GM23338 (cell line): ENCODE measurements around the gene PCDHB8. TPM values are rescaled to one million over a fixed set of nuclear protein-coding genes. Genes with fewer than 3 reads are reported as not detected.
A peak's percentile ranks its signal among the peaks of the same experiment; 100 is the strongest.
"Not testable (repeated sequence)": the region's sequence is repeated elsewhere in the genome, so short reads cannot be mapped to it uniquely, and the experiment has no call there.

Experiments used
- ATAC-seq: fragments of 200-7000 bp; cut with Tn5 transposase; 3 replicates; pipeline ENCODE4 v1.9.1; 2020
- DNase-seq: peaks from one replicate; pipeline ENCODE4 v3.0.0-alpha.2; 2015; ENCODE audit warnings: low spot score
- H2AFZ ChIP-seq: fragments of 200-600 bp; sonication (generic); 2 replicates; pipeline ENCODE4 v1.8.0; 2016; ENCODE audit warnings: antibody characterized with exemption, mild to moderate bottlenecking, moderate library complexity
- H3F3A ChIP-seq: fragments of 200-600 bp; sonication (generic); replicated peaks from 2 replicates; pipeline ENCODE4 v1.8.0; 2017; ENCODE audit warnings: antibody characterized with exemption, mixed run types, low read depth
- H3K27ac ChIP-seq: fragments of 200-600 bp; sonication (generic); 2 replicates; pipeline ENCODE4 v1.6.1; 2016; ENCODE audit warnings: low read depth
- H3K27me3 ChIP-seq: fragments of 200-600 bp; sonication (generic); 2 replicates; pipeline ENCODE4 v1.8.0; 2016; ENCODE audit warnings: mild to moderate bottlenecking, mixed run types, moderate library complexity; ENCODE audit not compliant: insufficient read depth
- H3K36me3 ChIP-seq: fragments of 200-600 bp; sonication (generic); 2 replicates; pipeline ENCODE4 v1.8.0; 2016; ENCODE audit warnings: mild to moderate bottlenecking; ENCODE audit not compliant: insufficient read depth
- H3K4me1 ChIP-seq: fragments of 200-600 bp; sonication (generic); 2 replicates; pipeline ENCODE4 v1.8.0; 2016; ENCODE audit warnings: mild to moderate bottlenecking, moderate library complexity; ENCODE audit not compliant: insufficient read depth
- H3K4me2 ChIP-seq: fragments of 200-600 bp; sonication (generic); 2 replicates; pipeline ENCODE4 v1.7.1; 2017; ENCODE audit warnings: mixed run types
- H3K4me3 ChIP-seq: fragments of 200-600 bp; sonication (generic); 2 replicates; pipeline ENCODE4 v1.6.1; 2016; ENCODE audit warnings: mixed run types
- H3K79me2 ChIP-seq: fragments of 200-600 bp; sonication (generic); replicated peaks from 2 replicates; pipeline ENCODE4 v1.8.0; 2017; ENCODE audit warnings: mild to moderate bottlenecking; ENCODE audit not compliant: insufficient read depth
- H3K9me2 ChIP-seq: fragments of 200-600 bp; sonication (generic); 2 replicates; pipeline ENCODE4 v1.8.0; 2017; ENCODE audit not compliant: insufficient read depth
- H4K20me1 ChIP-seq: fragments of 200-600 bp; sonication (generic); replicated peaks from 2 replicates; pipeline ENCODE4 v1.8.0; 2017; ENCODE audit warnings: mild to moderate bottlenecking; ENCODE audit not compliant: insufficient read depth
- H3K27ac Mint-ChIP-seq: 2 replicates; pipeline ENCODE4 v1.8.0; 2020; ENCODE audit warnings: inconsistent platforms, mild to moderate bottlenecking, moderate library complexity, mixed read lengths
- H3K27me3 Mint-ChIP-seq: 3 replicates; pipeline ENCODE4 v1.8.0; 2022; ENCODE audit warnings: low read depth, mild to moderate bottlenecking, moderate library complexity, mixed read lengths, inconsistent platforms; ENCODE audit not compliant: insufficient read depth, poor library complexity
- H3K36me3 Mint-ChIP-seq: 3 replicates; pipeline ENCODE4 v1.8.0; 2021; ENCODE audit warnings: low read depth, mild to moderate bottlenecking, inconsistent platforms, moderate library complexity, mixed read lengths
- H3K4me1 Mint-ChIP-seq: 3 replicates; pipeline ENCODE4 v1.8.0; 2020; ENCODE audit warnings: mild to moderate bottlenecking, inconsistent platforms, mixed read lengths
- H3K4me3 Mint-ChIP-seq: 3 replicates; pipeline ENCODE4 v1.8.0; 2021; ENCODE audit warnings: moderate library complexity, mild to moderate bottlenecking, inconsistent platforms, mixed read lengths
- H3K9me3 Mint-ChIP-seq: 3 replicates; pipeline ENCODE4 v1.8.0; 2020; ENCODE audit warnings: moderate library complexity, mild to moderate bottlenecking, inconsistent platforms, mixed read lengths
- CREB1 ChIP-seq: fragments of 250-450 bp; sonication (Bioruptor Pico); IDR thresholded peaks from 2 replicates; pipeline ENCODE4 v1.5.0; 2020; ENCODE audit warnings: low read depth, mild to moderate bottlenecking, moderate library complexity
- JUNB ChIP-seq: IDR thresholded peaks from one replicate; pipeline ENCODE4 v1.6.1; 2016; ENCODE audit warnings: antibody characterized with exemption; ENCODE audit not compliant: unreplicated experiment
- NANOG ChIP-seq: IDR thresholded peaks from 2 replicates; pipeline ENCODE4 v1.6.1; 2016; ENCODE audit warnings: antibody characterized with exemption, borderline replicate concordance
- STAT1 ChIP-seq: IDR thresholded peaks from one replicate; pipeline ENCODE4 v1.6.1; 2016; ENCODE audit warnings: antibody characterized with exemption; ENCODE audit not compliant: unreplicated experiment
- ZNF114 ChIP-seq: fragments of 250-450 bp; sonication (Bioruptor Pico); IDR thresholded peaks from 2 replicates; pipeline ENCODE4 v1.5.0; 2020; ENCODE audit warnings: mild to moderate bottlenecking, moderate library complexity
- ZNF331 ChIP-seq: fragments of 250-450 bp; sonication (Bioruptor Pico); IDR thresholded peaks from 2 replicates; pipeline ENCODE4 v1.5.0; 2020; ENCODE audit warnings: low read depth, mild to moderate bottlenecking, moderate library complexity
- polyA plus RNA-seq: library from polyadenylated mRNA; unstranded; fragments of >200 nt; fragmentation: Nextera tagmentation; extraction: Ambion mirVana; gene quantifications from 2 replicates; pipeline ENCODE4 v1.2.1, GENCODE V29; 2016
- total RNA-seq: library from RNA; depleted of rRNA; stranded (reverse); fragments of >200 nt; shearing (Covaris generic); gene quantifications from 2 replicates; pipeline ENCODE4 v1.2.3, GENCODE V29; 2014
- TF ChIP-seq, protein P1 (sequence below), 2 experiments: fragments of 200-600 bp in 1 of 2; sonication (generic) in 1 of 2; conservative IDR thresholded peaks; 2 replicates each; pipeline versions ENCODE4 v1.5.1 to v1.6.1; 2016 to 2017; ENCODE audit warnings: antibody characterized with exemption in 2 of 2, low read depth in 2 of 2, mild to moderate bottlenecking in 2 of 2, moderate library complexity in 1 of 2
- TF ChIP-seq, protein P2 (sequence below): IDR thresholded peaks from one replicate; pipeline ENCODE4 v1.6.1; 2018; ENCODE audit warnings: antibody characterized with exemption; ENCODE audit not compliant: unreplicated experiment
- TF ChIP-seq, protein P3 (sequence below): IDR thresholded peaks from 2 replicates; pipeline ENCODE4 v1.6.1; 2016; ENCODE audit warnings: antibody characterized with exemption
- TF ChIP-seq, protein P4 (sequence below): fragments of 250-450 bp; sonication (Bioruptor Pico); IDR thresholded peaks from 2 replicates; pipeline ENCODE4 v1.5.0; 2020; ENCODE audit warnings: mild to moderate bottlenecking, moderate library complexity

Gene PCDHB8
- total and polyA plus RNA-seq, 2 experiments from 2014 or later, result 0.84 to 2.7 TPM

DNA sequence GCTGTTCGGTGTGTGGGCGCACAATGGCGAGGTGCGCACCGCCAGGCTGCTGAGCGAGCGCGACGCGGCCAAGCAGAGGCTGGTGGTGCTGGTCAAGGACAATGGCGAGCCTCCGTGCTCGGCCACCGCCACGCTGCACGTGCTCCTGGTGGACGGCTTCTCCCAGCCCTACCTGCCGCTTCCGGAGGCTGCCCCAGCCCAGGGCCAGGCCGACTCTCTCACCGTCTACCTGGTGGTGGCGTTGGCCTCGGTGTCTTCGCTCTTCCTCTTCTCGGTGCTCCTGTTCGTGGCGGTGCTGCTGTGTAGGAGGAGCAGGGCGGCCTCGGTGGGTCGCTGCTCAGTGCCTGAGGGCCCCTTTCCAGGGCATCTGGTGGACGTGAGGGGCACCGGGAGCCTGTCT, 2.3 kb downstream of the PCDHB8 start:
- H3F3A ChIP-seq, H2AFZ ChIP-seq, H3K4me3 Mint-ChIP-seq, H3K4me1 ChIP-seq, H3K4me3 ChIP-seq, H4K20me1 ChIP-seq, H3K4me1 Mint-ChIP-seq, DNase-seq, H3K27me3 Mint-ChIP-seq, ATAC-seq, H3K27me3 ChIP-seq, H3K27ac Mint-ChIP-seq, H3K4me2 ChIP-seq, H3K9me2 ChIP-seq, H3K36me3 ChIP-seq, H3K79me2 ChIP-seq, H3K27ac ChIP-seq: not testable (repeated sequence)
- Mint-ChIP-seq H3K36me3 (peaks cover 23% of the 10 kb centered on the region), H3K9me3 (peaks cover 25% of the 10 kb centered on the region)
- TF ChIP-seq, protein P1, sequence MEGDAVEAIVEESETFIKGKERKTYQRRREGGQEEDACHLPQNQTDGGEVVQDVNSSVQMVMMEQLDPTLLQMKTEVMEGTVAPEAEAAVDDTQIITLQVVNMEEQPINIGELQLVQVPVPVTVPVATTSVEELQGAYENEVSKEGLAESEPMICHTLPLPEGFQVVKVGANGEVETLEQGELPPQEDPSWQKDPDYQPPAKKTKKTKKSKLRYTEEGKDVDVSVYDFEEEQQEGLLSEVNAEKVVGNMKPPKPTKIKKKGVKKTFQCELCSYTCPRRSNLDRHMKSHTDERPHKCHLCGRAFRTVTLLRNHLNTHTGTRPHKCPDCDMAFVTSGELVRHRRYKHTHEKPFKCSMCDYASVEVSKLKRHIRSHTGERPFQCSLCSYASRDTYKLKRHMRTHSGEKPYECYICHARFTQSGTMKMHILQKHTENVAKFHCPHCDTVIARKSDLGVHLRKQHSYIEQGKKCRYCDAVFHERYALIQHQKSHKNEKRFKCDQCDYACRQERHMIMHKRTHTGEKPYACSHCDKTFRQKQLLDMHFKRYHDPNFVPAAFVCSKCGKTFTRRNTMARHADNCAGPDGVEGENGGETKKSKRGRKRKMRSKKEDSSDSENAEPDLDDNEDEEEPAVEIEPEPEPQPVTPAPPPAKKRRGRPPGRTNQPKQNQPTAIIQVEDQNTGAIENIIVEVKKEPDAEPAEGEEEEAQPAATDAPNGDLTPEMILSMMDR (conservative IDR thresholded peaks at IDR 0.05; ENCODE audit: low read depth in 2 of 2), result 0 out of 4 replicates have a peak, but pooled peaks of 1 of the 2 experiments have one; percentile 2

DNA sequence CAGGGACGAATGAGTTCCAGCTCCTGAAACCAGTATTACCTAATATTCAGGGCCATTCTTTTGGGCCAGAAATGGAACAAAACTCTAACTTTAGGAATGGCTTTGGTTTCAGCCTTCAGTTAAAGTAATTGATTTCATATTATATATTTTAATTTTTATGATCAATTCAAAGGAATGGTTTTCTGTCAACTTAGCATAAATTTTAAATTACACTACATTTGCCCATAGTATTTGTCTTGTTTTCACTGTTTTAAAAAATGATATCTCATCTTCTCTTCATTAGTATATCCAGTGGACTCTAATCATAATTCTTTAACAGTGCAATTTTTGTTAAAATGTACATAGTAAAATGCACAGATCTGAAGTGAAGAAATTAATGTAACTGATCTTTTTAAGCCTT, 2.7 kb downstream of the PCDHB8 start:
- DNase-seq, result no peak
- Histone ChIP-seq H3K4me1 (no peaks in the 10 kb centered on the region), H2AFZ (no peak overlapping the region), H3K27me3 (no peaks in the 10 kb centered on the region), H4K20me1 (no peaks in the 10 kb centered on the region), H3K4me3 (no peak overlapping the region), H3K79me2 (no peaks in the 10 kb centered on the region), H3K9me2 (no peaks in the 10 kb centered on the region; the same call in 1 of the 2 replicates), H3K4me2 (no peak overlapping the region), H3K36me3 (no peaks in the 10 kb centered on the region; the same call in 1 of the 2 replicates), H3F3A (no peaks in the 10 kb centered on the region), H3K27ac (no peak overlapping the region)
- H3K4me3 Mint-ChIP-seq, result no peak overlapping the region
- peaks cover 23% of the 10 kb centered on the region for H3K36me3 Mint-ChIP-seq
- H3K27me3 Mint-ChIP-seq, result no peaks in the 10 kb centered on the region
- peaks cover 8% of the 10 kb centered on the region; the same call in 1 of the 3 replicates for H3K4me1 Mint-ChIP-seq
- ATAC-seq, result no peak
- H3K27ac Mint-ChIP-seq, result no peak overlapping the region
- H3K9me3 Mint-ChIP-seq, result peaks cover 25% of the 10 kb centered on the region
- TF ChIP-seq, protein P2, sequence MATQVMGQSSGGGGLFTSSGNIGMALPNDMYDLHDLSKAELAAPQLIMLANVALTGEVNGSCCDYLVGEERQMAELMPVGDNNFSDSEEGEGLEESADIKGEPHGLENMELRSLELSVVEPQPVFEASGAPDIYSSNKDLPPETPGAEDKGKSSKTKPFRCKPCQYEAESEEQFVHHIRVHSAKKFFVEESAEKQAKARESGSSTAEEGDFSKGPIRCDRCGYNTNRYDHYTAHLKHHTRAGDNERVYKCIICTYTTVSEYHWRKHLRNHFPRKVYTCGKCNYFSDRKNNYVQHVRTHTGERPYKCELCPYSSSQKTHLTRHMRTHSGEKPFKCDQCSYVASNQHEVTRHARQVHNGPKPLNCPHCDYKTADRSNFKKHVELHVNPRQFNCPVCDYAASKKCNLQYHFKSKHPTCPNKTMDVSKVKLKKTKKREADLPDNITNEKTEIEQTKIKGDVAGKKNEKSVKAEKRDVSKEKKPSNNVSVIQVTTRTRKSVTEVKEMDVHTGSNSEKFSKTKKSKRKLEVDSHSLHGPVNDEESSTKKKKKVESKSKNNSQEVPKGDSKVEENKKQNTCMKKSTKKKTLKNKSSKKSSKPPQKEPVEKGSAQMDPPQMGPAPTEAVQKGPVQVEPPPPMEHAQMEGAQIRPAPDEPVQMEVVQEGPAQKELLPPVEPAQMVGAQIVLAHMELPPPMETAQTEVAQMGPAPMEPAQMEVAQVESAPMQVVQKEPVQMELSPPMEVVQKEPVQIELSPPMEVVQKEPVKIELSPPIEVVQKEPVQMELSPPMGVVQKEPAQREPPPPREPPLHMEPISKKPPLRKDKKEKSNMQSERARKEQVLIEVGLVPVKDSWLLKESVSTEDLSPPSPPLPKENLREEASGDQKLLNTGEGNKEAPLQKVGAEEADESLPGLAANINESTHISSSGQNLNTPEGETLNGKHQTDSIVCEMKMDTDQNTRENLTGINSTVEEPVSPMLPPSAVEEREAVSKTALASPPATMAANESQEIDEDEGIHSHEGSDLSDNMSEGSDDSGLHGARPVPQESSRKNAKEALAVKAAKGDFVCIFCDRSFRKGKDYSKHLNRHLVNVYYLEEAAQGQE, result no peak
- no peak for TF ChIP-seq NANOG
- TF ChIP-seq CREB1 (CRISPR knock-in tag), result no peak
- TF ChIP-seq, protein P3, sequence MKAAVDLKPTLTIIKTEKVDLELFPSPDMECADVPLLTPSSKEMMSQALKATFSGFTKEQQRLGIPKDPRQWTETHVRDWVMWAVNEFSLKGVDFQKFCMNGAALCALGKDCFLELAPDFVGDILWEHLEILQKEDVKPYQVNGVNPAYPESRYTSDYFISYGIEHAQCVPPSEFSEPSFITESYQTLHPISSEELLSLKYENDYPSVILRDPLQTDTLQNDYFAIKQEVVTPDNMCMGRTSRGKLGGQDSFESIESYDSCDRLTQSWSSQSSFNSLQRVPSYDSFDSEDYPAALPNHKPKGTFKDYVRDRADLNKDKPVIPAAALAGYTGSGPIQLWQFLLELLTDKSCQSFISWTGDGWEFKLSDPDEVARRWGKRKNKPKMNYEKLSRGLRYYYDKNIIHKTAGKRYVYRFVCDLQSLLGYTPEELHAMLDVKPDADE, result no peak
- TF ChIP-seq ZNF114 (CRISPR knock-in tag), result no peak
- TF ChIP-seq ZNF331 (CRISPR knock-in tag), result no peak
- no peak for TF ChIP-seq JUNB
- TF ChIP-seq STAT1, result no peak
- TF ChIP-seq, protein P4, sequence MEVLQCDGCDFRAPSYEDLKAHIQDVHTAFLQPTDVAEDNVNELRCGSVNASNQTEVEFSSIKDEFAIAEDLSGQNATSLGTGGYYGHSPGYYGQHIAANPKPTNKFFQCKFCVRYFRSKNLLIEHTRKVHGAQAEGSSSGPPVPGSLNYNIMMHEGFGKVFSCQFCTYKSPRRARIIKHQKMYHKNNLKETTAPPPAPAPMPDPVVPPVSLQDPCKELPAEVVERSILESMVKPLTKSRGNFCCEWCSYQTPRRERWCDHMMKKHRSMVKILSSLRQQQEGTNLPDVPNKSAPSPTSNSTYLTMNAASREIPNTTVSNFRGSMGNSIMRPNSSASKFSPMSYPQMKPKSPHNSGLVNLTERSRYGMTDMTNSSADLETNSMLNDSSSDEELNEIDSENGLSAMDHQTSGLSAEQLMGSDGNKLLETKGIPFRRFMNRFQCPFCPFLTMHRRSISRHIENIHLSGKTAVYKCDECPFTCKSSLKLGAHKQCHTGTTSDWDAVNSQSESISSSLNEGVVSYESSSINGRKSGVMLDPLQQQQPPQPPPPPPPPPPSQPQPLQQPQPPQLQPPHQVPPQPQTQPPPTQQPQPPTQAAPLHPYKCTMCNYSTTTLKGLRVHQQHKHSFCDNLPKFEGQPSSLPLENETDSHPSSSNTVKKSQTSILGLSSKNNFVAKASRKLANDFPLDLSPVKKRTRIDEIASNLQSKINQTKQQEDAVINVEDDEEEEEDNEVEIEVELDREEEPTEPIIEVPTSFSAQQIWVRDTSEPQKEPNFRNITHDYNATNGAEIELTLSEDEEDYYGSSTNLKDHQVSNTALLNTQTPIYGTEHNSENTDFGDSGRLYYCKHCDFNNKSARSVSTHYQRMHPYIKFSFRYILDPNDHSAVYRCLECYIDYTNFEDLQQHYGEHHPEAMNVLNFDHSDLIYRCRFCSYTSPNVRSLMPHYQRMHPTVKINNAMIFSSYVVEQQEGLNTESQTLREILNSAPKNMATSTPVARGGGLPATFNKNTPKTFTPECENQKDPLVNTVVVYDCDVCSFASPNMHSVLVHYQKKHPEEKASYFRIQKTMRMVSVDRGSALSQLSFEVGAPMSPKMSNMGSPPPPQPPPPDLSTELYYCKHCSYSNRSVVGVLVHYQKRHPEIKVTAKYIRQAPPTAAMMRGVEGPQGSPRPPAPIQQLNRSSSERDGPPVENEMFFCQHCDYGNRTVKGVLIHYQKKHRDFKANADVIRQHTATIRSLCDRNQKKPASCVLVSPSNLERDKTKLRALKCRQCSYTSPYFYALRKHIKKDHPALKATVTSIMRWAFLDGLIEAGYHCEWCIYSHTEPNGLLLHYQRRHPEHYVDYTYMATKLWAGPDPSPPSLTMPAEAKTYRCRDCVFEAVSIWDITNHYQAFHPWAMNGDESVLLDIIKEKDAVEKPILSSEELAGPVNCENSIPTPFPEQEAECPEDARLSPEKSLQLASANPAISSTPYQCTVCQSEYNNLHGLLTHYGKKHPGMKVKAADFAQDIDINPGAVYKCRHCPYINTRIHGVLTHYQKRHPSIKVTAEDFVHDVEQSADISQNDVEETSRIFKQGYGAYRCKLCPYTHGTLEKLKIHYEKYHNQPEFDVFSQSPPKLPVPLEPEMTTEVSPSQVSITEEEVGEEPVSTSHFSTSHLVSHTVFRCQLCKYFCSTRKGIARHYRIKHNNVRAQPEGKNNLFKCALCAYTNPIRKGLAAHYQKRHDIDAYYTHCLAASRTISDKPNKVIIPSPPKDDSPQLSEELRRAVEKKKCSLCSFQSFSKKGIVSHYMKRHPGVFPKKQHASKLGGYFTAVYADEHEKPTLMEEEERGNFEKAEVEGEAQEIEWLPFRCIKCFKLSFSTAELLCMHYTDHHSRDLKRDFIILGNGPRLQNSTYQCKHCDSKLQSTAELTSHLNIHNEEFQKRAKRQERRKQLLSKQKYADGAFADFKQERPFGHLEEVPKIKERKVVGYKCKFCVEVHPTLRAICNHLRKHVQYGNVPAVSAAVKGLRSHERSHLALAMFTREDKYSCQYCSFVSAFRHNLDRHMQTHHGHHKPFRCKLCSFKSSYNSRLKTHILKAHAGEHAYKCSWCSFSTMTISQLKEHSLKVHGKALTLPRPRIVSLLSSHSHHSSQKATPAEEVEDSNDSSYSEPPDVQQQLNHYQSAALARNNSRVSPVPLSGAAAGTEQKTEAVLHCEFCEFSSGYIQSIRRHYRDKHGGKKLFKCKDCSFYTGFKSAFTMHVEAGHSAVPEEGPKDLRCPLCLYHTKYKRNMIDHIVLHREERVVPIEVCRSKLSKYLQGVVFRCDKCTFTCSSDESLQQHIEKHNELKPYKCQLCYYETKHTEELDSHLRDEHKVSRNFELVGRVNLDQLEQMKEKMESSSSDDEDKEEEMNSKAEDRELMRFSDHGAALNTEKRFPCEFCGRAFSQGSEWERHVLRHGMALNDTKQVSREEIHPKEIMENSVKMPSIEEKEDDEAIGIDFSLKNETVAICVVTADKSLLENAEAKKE (CRISPR knock-in tag), result no peak
